GM23248 (cell line): ENCODE measurements around the gene PLCB1.

Source experiments
- EZH2 ChIP-seq: fragments of 200-600 bp; sonication (generic); IDR thresholded peaks from 2 replicates; pipeline ENCODE4 v1.6.1; 2018; ENCODE audit warnings: antibody characterized with exemption, mild to moderate bottlenecking; ENCODE audit not compliant: insufficient read depth, poor library complexity, severe bottlenecking
- EZH2phosphoT487 ChIP-seq: fragments of 200-600 bp; sonication (generic); IDR thresholded peaks from 2 replicates; pipeline ENCODE4 v1.6.1; 2018; ENCODE audit warnings: antibody characterized with exemption, moderate library complexity, mild to moderate bottlenecking, low read depth; ENCODE audit not compliant: insufficient read depth

DNA sequence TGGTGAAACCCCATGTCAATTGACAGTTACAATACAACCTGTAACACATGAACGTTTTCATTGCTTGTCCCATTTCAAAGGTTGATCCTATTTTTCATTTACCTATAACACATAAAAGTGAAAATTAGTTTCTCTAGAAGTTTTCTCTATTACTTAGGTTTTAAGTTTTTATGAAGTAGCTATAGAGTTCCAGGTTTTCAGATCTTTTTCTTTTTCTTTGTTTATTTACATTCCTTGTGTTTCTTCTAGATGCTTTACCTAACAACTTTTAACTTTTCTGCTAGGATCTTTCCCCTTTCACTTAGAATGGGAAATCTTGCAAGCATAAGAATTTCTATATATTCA lies 232.6 kb downstream of the PLCB1 start:
- TF ChIP-seq EZH2 (no peak), EZH2phosphoT487 (no peak)
